ENCODE results near the gene ZYG11B.
A peak's percentile ranks its signal among the peaks of the same experiment; 100 is the strongest.
"Not testable (repeated sequence)": the region's sequence is repeated elsewhere in the genome, so short reads cannot be mapped to it uniquely, and the experiment has no call there.

The ZYG11B gene

DNA sequence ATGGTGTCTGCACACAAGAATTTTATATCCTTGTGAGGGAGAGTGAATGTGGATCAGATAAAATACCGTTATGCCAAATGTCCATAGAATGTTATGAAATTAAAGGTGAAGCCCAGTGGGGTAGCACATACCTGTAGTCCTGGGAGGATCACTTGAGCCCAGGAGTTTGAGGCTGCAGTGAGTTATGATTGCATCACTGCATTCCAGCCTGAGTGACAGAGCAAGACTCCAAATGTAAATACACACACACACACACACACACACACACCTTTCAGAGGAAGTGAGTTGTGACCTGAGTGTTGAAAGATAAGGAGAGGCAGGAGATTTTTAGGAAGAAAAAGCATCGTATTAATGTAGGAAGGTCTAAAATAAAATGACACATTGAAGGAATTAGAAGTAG, 88.2 kb downstream of the ZYG11B start:
- TF ChIP-seq, protein P1, sequence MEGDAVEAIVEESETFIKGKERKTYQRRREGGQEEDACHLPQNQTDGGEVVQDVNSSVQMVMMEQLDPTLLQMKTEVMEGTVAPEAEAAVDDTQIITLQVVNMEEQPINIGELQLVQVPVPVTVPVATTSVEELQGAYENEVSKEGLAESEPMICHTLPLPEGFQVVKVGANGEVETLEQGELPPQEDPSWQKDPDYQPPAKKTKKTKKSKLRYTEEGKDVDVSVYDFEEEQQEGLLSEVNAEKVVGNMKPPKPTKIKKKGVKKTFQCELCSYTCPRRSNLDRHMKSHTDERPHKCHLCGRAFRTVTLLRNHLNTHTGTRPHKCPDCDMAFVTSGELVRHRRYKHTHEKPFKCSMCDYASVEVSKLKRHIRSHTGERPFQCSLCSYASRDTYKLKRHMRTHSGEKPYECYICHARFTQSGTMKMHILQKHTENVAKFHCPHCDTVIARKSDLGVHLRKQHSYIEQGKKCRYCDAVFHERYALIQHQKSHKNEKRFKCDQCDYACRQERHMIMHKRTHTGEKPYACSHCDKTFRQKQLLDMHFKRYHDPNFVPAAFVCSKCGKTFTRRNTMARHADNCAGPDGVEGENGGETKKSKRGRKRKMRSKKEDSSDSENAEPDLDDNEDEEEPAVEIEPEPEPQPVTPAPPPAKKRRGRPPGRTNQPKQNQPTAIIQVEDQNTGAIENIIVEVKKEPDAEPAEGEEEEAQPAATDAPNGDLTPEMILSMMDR (IDR thresholded peaks at IDR 0.05; ENCODE audit: extremely low read depth, missing control alignments) = no peak
- no peak for DNase-seq (ENCODE audit: low spot score)

DNA sequence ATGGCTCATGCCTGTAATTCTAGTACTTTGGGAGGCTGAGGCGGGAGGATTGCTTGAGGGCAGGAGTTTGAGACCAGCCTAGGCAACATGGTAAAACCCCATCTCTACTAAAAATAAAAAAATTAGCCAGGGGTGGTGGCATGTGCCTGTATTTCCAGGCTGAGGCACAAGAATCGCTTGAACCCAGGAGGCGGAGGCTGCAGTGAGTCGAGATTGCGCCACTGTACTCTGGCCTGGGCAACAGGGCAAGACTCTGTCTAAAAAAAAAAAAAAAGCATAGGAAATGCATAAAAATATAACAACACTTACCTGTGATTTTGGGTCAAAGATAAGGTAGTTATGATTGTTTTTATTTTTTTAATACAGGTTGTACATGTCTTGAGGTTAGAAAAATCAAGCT, 94.6 kb downstream of the ZYG11B start:
- DNase-seq (ENCODE audit: low spot score) = not testable (repeated sequence)

- peak; percentile 12 for DNase-seq (ENCODE audit: low spot score)
- TF ChIP-seq, protein P1 (IDR thresholded peaks at IDR 0.05; ENCODE audit: extremely low read depth, missing control alignments) = no peak
Observed at GRCh38 chr1:52825868-52826267, 99.6 kb downstream of the ZYG11B start.

DNA sequence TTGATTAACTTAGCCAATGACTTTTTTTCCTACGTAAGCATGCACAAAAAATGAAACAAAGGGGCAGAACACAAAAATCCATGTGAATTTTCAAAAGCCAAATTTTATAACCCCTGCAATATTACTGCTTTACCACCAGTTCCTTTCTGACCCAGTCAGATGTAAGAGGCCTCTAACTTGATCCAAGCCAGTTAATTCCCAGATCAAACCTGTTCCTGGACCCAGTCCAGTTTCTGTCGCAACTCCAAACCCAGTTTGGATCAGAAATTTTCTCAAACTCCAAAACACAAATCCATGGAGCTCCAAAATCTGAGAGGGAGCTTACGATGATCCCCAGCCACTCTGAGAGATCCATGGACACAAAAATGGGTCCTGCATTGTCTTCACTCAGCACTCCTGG, 108.5 kb downstream of the ZYG11B start:
- TF ChIP-seq, protein P1 (IDR thresholded peaks at IDR 0.05; ENCODE audit: extremely low read depth, missing control alignments) = no peak
- no peak for DNase-seq (ENCODE audit: low spot score)

DNA sequence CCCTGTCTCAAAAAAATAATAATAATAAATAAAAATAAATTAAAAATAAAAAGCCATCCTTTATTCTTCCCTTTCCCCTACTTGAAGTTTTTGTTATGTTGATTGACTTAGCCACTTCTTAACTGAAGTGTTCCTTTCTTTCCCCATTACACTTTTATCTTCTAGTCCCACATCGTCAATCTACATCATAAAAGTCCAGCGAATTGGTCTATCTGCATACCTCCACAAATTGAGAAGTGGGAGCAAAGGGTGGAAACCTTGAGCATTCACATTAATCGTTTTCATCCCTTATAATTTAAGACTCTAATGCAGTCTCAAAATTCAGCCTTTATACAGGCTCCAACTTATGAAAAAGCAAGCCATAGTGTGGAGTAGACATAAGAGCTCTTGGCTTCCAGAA, 109.8 kb downstream of the ZYG11B start:
- TF ChIP-seq, protein P1 (IDR thresholded peaks at IDR 0.05; ENCODE audit: extremely low read depth, missing control alignments) = no peak
- no peak for DNase-seq (ENCODE audit: low spot score)

GRCh38 chr1:52839175-52839574, 112.9 kb downstream of the ZYG11B start:
- DNase-seq (ENCODE audit: low spot score) = not testable (repeated sequence)

DNA sequence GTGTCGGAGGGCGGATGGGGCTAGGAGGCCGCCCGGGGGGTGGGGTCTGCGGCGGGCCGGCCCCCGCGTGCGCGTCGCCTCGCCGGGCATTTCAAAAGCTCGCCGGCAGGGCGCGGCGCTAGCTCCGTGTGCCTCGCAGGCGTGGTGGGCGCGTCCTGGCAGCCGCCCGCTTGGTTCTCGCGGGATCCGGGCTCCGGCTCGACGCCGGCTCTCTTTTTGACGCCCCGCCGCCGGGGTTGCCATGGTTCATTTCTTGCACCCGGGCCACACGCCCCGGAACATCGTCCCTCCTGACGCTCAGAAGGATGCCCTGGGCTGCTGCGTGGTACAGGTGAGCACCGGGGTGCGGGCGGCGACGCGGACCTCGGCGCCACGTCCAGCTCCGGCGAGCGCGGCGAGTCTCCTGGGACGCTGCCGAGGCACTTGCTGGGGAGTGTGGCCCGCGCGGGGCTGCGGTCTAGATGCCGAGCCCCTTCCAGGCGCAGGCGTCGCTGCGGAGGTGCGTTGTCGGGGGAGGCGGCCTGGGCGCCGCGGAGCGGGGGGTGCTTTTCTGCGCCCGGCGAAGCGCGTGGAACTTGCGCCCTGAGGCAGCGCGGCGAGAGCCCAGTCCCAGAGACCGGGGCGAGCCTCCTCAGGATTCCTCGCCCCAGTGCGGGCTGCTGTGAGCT, 116.5 kb downstream of the ZYG11B start, which contains the start of gene ZYG11A:
TSS of gene ZYG11A (plus strand) at position 118 of the 668 bp plus-strand sequence. CDS start at position 242, 124 bp downstream.
- peak; percentile 95 for DNase-seq (ENCODE audit: low spot score)

GRCh38 chr1:52845119-52845518, 118.9 kb downstream of the ZYG11B start:
- DNase-seq (ENCODE audit: low spot score) = not testable (repeated sequence)

More for the DNA sequence above, 116.5 kb downstream of the ZYG11B start, which contains the start of gene ZYG11A:
- TF ChIP-seq, protein P1 (IDR thresholded peaks at IDR 0.05; ENCODE audit: extremely low read depth, missing control alignments) = peak; percentile 30

DNA sequence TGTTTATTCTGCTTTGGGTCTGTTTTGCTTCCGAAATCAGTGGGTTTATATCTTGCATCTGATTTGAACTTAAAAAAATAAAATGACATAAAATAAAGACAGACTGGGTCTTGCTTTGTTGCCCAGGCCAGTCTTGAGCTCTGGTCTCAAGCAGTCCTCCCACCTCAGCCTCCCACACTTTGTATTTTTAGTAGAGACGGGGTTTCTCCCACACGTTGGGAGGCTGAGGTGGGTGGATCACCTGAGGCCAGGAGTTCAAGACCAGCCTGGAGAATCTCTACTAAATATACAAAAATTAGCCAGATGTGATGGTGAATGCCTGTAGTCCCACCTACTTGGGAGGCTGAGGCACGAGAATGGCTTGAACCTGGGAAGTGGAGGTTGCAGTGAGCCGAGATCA, 122.2 kb downstream of the ZYG11B start:
- no peak for DNase-seq (ENCODE audit: low spot score)
- TF ChIP-seq, protein P1 (IDR thresholded peaks at IDR 0.05; ENCODE audit: extremely low read depth, missing control alignments) = no peak

All from GM20000 (cell line).